Breast epithelium (tissue), 3 donors: ENCODE data around the gene CACNA2D2.

Source experiments
- POLR2A ChIP-seq: fragments of 450-650 bp; IDR thresholded peaks from one replicate; pipeline ENCODE4 v1.6.1; 2016; ENCODE audit warnings: antibody characterized with exemption, mild to moderate bottlenecking, moderate library complexity
- POLR2AphosphoS5 ChIP-seq, 3 donors: sonication (generic); formaldehyde crosslinking; IDR thresholded peaks; one replicate each; pipeline ENCODE4 v1.6.1; 2017; ENCODE audit warnings: antibody characterized with exemption in 3 of 3
- TF ChIP-seq, protein P1 (sequence below), 3 donors: fragments of 450-650 bp; IDR thresholded peaks; one replicate each; pipeline ENCODE4 v1.5.1; 2016 to 2017; ENCODE audit warnings: antibody characterized with exemption in 3 of 3, mild to moderate bottlenecking in 3 of 3, moderate library complexity in 3 of 3

DNA sequence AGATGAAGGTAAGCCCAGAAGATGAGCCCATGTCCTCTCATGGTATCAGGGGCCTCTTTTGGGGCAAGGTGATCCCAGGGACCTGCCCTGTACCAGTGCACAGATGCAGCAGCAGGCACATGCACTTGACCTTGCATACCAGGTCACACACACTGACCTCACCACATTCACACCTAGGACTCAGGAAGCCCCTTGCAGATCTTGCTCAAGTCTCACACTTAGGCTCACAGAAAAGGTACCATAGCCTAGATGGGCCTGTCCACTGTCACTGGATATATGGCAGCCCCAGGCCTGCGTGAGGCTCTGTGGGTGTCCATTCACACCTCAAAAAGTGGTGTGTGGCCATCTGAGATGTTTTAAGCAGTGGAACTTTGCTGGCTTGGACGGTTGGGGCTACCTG is 58.7 kb downstream of the CACNA2D2 start:
- TF ChIP-seq, protein P1, sequence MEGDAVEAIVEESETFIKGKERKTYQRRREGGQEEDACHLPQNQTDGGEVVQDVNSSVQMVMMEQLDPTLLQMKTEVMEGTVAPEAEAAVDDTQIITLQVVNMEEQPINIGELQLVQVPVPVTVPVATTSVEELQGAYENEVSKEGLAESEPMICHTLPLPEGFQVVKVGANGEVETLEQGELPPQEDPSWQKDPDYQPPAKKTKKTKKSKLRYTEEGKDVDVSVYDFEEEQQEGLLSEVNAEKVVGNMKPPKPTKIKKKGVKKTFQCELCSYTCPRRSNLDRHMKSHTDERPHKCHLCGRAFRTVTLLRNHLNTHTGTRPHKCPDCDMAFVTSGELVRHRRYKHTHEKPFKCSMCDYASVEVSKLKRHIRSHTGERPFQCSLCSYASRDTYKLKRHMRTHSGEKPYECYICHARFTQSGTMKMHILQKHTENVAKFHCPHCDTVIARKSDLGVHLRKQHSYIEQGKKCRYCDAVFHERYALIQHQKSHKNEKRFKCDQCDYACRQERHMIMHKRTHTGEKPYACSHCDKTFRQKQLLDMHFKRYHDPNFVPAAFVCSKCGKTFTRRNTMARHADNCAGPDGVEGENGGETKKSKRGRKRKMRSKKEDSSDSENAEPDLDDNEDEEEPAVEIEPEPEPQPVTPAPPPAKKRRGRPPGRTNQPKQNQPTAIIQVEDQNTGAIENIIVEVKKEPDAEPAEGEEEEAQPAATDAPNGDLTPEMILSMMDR (IDR thresholded peaks at IDR 0.05): no peak
- TF ChIP-seq POLR2AphosphoS5 (IDR thresholded peaks at IDR 0.05) (no peak), POLR2A (no peak)
